Measurements from ENCODE around the gene USP28.
"Not testable (repeated sequence)": the region's sequence is repeated elsewhere in the genome, so short reads cannot be mapped to it uniquely, and the experiment has no call there.

The USP28 gene

DNA sequence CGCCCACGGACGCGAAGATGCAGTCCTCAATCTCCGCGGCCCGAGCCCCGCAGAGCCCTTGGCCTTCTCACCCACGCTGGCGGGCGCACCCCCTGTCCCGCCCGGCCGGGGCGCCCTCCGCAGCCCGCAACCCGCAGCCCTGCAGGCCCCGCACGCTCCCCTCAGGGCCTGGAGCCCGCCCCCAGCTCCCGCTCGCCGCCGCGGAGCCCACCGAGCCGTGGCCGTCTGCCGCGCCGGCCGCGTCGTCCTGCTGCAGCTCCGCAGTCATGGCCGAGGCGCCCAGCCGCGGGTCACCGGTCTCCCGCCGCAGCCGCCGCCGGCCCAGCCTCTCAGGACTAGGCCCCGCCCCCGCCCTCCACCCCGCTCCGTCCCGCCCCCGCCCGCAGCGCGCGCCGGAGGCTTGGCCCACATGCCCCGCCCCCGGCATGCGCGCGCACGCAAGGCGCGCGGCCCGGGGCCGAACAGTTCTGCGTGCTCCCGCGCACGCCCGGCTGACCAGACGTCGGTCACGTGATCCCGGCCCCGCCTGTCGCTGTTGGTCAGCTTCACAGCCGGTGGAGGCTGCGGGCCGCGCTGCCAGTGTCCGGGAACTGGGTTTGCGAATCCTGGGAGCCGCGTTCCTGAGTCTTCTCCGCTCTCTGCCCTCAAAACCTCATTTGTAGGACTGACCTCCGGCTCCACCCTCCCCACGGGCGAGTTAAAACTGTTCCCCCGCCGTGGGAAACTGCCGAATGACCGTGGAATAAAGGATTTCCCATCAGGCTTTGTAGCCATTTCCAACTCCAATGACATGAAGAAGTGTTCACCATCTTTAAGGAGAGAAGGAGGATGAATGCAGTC, at the start of gene USP28:
Gene USP28, minus strand, starts transcription at position 339 of the 840 bp plus-strand sequence. Its CDS starts 71 bp downstream, at position 268.
- DNase-seq = peak; percentile 74

DNA sequence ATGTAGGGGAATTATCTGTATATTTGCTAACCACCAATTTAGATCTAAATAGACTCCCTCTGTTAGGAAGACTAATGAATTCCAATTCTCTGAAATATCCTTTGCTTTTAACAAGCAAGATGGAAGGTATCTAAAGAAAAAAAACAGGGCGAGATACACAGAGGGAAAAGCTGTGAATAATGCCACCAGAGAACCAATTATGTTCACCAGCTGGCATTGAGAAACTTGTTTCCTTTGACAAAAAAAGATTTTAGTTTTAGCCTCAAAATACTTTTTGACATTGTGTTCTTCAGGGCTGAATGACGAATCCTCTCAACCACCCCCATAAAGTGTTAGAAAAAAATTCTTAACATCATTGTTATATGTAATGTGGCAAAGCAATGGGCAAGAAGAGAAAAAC, 48.2 kb upstream of the USP28 start:
- no peak for DNase-seq

- DNase-seq = not testable (repeated sequence)
These were observed 36.1 kb upstream of the USP28 start for GRCh38 chr11:113911491-113911890.

DNA sequence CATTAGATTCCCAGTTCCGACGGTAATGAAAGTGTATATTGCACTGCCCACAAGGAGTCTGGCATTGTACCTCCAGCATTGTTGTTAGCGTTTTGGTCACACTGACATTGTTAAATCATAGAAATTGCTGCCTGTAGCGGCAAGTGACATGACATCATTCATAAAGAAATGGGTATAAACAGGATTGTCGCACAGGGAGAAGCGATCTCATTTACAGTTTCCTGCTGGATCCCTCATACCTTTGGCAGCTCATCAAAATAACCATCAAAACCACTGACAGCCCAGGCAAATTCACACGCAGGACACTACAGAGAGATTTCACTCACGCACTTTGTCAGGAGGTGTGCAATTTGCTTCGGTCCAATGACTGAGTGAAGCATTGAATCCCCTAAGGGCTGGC, 32.7 kb upstream of the USP28 start:
- no peak for DNase-seq

- no peak for DNase-seq
These were observed 32.3 kb upstream of the USP28 start for GRCh38 chr11:113907681-113908080.

- no peak for DNase-seq
These were observed 31.8 kb upstream of the USP28 start for GRCh38 chr11:113907152-113907551.

GRCh38 chr11:113906516-113906915, 31.1 kb upstream of the USP28 start:
- DNase-seq = no peak

GRCh38 chr11:113906038-113906437, 30.7 kb upstream of the USP28 start:
- DNase-seq = no peak

GRCh38 chr11:113904379-113905101, 29.2 kb upstream of the USP28 start, which contains the start of gene HTR3B:
TSS of gene HTR3B (plus strand) at chr11:113904796. CDS start at chr11:113904934, 138 bp downstream.
- no peak for DNase-seq

DNA sequence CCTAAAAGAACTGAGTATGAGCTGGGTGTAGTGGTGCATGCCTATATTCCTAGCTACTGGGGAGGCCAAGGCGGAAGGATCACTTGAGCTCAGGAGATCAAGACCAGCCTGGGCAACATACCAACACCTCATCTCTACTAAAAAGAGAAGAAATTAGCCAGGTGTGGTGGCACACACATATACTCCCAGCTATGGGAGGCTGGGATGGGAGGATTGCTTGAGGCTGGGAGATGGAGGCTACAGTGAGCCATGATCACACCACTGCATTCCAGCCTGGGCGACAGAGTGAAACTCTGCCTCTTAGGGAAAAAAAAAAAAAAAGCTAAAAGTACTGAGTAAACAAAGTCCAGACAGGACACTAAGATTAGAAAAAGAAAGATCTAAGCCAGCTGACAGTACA, 25.8 kb upstream of the USP28 start:
- DNase-seq = no peak

DNA sequence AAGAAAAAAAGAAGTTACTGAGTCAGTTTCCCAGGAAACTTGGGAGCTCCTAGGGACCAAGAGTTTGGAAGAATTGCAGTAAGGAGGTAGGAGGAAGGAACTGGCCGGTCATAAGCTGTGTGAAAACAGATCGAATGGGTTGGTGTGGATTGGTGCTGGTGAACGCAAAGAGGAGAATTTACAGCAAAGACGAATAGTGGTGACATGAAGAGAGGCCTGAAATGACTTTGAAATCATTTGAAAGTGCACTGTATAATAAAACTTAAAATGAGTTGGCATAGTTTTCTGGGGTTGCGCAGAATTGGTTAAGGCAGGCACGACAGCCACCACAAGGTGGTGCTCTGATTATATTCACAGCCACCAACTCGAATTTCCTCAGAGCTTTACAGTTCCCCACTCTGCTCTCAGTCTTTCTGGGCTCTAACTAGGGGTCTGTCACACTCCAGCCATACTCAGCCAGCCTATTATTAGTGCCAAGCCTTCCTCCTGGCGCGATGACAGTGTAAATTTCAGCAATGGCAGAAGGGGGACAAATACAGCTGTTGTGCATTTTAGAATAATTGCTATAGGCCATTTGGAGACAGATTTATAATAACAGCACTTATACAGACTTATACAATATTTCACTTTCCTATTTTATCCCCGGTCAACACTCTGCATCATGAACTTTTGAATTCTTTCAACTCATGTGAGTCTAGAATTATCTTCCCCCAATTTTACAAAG, 20.9 kb upstream of the USP28 start:
- peak; percentile 17 for DNase-seq

- no peak for DNase-seq
These were observed 20.2 kb upstream of the USP28 start for GRCh38 chr11:113895367-113896155.

GRCh38 chr11:113894421-113894996, 19.1 kb upstream of the USP28 start:
- no peak for DNase-seq

- DNase-seq = no peak
These were observed 13.5 kb upstream of the USP28 start for GRCh38 chr11:113888848-113889247.

DNA sequence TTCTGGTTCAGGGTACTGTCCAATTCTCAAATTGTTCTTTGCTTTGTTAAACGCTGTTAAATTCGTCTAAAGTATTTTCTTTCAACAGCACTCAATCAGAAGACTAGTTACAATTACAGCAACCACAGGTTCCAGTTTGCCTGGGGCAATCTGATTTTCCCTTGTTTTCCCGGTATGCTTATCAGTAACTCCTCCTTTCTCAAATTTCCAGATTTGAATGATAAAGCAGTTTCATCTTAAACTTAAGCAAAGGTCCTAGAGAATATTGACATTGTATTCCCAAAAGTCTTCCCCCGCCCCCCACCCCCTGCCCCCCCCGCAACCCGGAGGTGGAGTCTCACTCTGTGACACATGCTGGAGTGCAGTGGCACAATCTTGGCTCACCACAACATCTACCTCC, 10.5 kb upstream of the USP28 start:
- DNase-seq = no peak

- DNase-seq = no peak
These were observed 9.0 kb upstream of the USP28 start for GRCh38 chr11:113884361-113884836.

GRCh38 chr11:113881856-113882255, 6.5 kb upstream of the USP28 start:
- no peak for DNase-seq

- no peak for DNase-seq
These were observed 5.6 kb upstream of the USP28 start for GRCh38 chr11:113880971-113881370.

GRCh38 chr11:113879446-113879845, 4.1 kb upstream of the USP28 start:
- DNase-seq = not testable (repeated sequence)

DNA sequence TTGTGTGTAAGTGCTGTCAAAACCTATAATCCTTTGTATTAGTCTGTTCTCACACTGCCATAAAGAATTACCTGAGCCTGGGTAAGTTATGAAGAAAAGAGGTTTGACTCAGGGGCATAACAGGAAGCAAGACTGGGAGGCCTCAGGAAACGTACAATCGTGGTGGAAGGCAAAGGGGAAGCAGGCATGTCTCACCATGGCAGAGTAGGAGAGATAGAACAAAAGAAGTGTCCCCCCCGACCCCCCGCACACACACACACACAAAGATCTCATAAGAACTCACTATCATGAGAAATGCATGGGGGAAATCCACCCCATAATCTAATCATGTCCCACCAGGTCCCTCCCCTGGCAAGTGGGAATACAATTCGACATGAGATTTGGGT, 2.3 kb upstream of the USP28 start:
- no peak for DNase-seq

DNA sequence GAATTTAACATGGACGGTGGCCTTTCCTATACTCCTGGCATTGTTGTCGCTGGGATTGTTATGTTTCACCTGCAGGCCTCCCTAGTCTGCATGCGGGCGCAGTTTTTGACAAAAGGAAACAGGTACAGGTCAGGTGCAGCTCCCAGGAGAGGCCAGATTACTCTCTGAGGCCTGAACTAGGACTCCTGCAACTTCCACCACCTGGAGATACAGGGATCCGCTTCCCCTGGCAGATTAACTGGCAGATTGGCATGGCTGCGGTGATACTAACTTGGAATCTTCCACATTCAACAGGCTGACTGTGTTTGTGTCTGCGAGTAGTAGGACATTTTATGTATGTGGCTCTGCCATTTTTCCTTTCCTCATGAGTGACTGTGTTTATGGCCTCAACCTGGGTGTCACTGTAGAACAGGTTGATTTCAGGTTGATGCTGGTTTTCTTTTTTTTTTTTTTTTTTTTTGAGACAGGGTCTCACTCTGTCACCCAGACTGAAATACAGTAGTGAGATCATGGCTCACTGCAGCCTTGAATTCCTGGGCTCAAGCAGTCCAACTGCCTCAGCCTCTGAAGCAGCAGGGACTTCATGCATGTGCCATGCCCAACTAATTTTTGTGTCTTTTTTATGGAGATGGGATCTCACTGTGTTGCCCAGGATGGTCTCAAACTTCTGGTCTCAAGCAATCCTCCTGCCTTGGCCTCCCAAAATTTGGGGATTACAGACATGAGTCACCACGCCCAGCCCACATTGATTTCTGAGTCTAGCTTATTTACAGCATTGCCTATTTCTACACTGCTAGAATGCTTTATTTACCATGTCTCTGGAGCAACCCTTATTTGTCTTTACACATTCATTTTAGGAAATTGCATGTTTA, 1.7 kb upstream of the USP28 start:
- no peak for DNase-seq

Data from stimulated activated CD4-positive, alpha-beta T cell treated with anti-CD3 and anti-CD28 coated beads, Interleukin-4, amount 100 ng/mL, for 24 hours (primary cell).